Germinal center (tissue), 1 donor: Measurements from ENCODE around the gene CACNA2D4.
"Not testable (repeated sequence)": the region's sequence is repeated elsewhere in the genome, so short reads cannot be mapped to it uniquely, and the experiment has no call there.

Experiments
- DNase-seq: peaks from one replicate; pipeline ENCODE4 v3.0.0; 2012; ENCODE audit warnings: mixed read lengths, low spot score

Gene CACNA2D4, protein sequence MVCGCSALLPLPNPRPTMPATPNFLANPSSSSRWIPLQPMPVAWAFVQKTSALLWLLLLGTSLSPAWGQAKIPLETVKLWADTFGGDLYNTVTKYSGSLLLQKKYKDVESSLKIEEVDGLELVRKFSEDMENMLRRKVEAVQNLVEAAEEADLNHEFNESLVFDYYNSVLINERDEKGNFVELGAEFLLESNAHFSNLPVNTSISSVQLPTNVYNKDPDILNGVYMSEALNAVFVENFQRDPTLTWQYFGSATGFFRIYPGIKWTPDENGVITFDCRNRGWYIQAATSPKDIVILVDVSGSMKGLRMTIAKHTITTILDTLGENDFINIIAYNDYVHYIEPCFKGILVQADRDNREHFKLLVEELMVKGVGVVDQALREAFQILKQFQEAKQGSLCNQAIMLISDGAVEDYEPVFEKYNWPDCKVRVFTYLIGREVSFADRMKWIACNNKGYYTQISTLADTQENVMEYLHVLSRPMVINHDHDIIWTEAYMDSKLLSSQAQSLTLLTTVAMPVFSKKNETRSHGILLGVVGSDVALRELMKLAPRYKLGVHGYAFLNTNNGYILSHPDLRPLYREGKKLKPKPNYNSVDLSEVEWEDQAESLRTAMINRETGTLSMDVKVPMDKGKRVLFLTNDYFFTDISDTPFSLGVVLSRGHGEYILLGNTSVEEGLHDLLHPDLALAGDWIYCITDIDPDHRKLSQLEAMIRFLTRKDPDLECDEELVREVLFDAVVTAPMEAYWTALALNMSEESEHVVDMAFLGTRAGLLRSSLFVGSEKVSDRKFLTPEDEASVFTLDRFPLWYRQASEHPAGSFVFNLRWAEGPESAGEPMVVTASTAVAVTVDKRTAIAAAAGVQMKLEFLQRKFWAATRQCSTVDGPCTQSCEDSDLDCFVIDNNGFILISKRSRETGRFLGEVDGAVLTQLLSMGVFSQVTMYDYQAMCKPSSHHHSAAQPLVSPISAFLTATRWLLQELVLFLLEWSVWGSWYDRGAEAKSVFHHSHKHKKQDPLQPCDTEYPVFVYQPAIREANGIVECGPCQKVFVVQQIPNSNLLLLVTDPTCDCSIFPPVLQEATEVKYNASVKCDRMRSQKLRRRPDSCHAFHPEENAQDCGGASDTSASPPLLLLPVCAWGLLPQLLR

DNA sequence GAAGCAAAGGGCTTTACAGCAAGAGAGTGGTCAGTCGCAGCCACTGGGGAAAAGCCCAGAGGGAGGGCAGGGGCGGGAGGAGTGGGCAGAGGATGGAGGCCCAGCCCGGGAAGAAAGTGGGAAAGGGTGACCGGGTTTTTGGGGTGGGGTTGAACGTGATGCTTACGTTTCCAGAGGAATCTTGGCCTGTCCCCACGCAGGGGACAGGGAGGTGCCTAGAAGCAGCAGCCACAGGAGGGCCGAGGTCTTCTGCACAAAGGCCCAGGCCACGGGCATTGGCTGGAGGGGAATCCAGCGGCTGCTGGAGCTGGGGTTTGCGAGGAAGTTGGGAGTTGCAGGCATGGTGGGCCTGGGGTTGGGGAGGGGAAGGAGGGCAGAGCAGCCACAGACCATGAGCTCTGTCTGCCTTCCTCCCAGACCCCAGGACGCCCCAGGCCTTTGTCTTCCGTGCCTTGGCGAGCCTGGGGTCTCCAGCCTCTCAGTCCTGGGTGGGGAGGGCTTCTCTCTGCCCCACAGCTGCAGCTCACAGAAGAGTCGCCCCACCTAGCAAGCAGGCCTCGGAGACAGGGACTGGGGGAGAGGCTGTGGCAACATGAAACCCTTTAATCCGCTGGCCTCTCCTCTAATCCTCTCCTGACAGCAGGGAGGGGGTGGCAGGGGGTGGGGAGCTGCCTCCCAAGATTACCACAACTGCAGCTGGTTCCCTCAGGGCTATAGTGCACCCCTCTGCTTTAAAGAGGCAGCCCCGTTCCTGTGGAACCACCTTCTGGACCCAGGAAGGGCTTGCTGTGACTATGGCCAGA lies at the start of gene CACNA2D4:
Gene CACNA2D4, minus strand, starts transcription at position 572 of the 803 bp plus-strand sequence. Its CDS starts 179 bp downstream, at position 393.
- DNase-seq, result peak; percentile 2

DNA sequence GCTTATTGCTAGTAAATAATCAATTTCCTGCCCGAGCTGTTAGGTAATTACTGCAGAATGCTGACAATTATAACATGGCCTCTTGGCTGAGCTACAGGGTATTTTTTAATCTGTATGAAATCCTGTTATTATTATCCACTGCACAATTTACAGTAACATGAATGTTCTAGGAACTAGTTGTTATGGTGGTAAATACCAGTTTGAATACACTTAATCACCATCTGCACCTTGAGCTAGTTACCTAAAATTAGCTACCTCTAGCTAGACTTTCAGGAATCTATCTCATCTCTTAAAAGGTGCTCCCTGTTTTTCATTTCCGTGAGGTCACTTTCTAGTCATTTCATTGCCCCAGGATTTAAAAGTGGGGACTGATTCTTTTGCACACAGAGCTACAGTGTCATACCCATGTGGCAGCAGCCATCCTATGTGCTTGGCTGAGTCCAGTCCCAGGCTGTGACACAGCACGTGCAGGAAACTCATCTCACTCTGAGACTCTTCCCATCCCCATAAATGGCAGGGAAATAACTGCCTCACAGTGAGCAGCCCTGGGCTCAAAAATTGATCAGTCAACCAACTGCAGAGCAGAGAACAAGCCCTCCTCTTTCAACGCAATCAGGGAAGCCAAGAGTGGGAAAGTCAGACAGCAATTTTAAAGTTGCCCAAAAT lies 48.2 kb upstream of the CACNA2D4 start:
- DNase-seq, result no peak

GRCh38 chr12:1965916-1966315 lies 47.5 kb upstream of the CACNA2D4 start:
- no peak for DNase-seq

DNA sequence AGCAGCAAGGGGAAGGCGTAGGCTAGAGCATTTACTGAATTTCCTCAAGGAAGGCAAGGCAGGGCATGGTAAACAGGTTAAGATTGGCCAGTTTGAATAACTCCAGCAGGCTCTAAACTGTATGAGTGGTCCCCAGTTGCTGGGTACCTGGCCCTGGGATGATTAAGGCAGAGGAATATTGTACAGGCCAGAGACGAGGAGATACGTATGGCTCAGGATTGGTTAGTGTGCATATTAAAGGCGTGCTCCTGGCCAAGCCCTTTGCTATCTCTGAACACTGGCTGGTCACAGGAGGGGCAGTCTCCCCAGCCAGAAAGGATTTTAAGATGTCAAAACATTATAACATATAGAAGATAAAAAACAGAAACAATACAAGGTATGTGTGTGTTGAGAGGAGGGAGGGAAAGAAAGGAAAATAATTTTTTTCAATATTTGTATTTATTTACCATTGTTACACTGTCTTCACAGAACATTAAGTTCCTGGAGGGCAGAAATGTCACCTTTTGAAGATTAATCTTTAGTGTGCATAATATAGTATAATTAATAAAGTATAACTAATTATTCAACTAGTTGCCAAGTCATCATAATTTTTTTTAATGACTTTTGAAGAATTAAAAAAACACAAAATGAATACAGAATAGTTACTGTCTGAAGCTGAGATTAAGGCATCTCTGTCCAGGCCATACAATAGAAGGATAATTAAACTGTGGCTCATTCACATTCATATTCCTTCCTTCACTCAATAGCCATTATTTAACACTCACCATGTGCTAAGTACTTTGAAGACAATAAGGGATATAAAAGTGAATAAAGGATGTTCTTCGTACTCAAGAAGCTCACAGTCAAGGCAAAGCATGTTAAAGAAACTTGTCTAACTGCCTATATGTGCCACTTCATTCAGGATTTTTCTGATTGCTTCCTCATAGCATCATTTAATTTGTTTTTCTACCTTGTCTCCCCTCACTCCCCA lies 43.9 kb upstream of the CACNA2D4 start:
- no peak for DNase-seq

DNA sequence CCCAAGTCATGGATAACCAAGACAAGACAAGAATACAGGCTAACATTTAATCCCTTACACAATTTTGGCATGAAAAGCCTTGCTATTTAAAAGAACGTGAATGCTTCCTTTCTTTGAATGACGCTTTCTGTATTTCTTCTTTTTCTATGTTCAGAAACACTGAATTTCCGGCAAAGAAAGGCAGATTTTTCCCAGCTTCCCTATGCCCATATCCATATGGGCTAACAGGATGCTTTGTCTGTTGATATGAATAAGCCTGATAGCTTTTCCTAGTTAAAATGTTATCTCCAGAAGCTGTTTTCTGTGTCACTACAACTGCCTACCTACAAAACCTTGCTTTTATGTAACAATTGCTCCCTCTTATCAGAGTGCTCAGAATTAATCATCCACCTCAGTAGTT lies 38.3 kb upstream of the CACNA2D4 start:
- DNase-seq, result no peak

GRCh38 chr12:1949771-1950470 lies 31.5 kb upstream of the CACNA2D4 start:
- DNase-seq, result no peak

DNA sequence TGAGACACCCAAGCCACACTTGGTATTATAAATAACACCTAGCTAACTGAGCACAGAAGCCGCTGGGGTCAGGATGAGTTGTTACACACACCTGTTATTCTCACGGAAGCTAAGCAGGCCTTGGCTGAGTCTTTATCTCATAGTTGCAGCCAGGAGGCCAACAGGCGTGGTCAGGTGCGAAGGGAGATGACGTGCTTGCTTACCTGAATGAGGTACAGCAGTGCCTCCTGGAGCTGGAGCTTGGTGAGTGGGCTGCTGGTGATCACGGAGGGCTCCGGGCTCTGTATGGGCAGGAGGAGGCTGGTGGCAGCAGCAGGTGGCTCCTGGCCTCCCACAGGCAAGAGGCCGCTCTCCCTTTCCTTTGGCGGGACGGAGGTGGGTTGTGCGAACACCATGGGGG lies 30.4 kb upstream of the CACNA2D4 start:
- DNase-seq, result no peak

DNA sequence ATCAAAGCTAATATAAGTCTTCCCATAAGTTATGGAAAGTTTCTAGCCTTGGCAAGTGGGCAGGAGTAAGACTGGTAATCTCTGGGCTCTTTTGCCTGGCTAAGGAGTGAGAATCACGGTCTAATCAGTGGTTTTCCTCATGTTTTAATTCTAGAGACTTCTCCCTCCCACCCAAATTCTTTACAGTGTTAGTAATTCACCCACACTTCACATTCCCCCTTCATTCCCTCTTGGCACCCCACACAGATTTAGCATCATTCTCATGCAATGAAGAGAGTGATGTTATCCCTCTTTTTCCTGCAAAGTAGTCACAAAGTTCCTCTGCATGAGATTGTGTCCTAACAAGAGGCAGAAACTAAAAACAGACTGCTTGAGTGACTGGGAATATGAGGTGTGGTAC lies 28.6 kb upstream of the CACNA2D4 start:
- DNase-seq, result no peak

- DNase-seq, result no peak
Observed at GRCh38 chr12:1946296-1946695, 27.8 kb upstream of the CACNA2D4 start.

DNA sequence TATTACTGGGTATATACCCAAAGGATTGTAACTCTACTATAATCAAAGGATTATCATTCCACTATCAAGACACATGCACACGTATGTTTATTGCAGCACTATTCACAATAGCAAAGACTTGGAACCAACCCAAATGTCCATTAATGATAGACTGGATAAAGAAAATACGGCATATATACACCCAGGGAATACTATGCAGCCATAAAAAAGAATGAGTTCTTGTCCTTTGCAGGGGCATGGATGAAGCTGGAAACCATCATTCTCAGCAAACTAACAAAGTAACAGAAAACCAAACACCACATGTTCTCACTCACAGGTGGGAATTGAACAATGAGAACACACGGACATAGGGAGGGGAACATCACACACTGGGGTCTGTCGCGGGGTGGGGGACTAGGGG lies 27.1 kb upstream of the CACNA2D4 start:
- DNase-seq, result not testable (repeated sequence)

DNA sequence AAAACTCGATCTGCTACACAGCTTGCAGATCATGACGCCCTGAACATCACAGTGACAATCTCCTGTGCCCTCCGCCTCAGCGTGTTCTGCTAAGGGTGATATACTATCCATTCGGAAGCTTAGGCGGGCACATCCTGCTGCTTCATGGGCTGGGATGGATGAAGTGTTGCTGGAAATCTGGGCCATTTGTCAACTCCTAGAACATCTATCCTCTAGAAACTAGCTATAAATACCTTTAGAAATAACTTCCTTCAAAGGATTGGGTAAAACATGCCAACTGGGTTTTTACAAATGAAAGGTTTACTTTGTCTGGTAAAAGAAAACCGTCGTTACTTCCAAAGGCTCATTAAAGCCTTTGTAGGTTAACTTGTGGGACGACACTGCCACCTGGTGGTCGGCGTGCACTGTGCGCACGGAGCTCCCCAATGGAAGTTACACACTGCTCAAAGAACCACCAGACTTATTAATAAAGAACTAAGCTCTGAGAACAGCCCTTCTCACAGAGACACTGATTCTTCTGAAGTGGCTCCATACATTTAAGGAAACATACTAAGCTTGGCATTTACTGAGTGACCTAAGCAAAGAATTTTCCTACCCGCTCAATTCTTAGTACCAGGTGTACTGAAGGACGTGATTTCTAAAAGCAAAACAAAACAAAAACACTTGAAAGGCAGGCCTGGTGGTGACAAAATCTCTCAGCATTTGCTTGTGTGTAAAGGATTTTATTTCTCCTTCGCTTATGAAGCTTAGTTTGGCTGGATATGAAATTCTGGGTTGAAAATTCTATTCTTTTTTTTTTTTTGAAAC lies 21.6 kb upstream of the CACNA2D4 start:
- DNase-seq, result peak; percentile 81

DNA sequence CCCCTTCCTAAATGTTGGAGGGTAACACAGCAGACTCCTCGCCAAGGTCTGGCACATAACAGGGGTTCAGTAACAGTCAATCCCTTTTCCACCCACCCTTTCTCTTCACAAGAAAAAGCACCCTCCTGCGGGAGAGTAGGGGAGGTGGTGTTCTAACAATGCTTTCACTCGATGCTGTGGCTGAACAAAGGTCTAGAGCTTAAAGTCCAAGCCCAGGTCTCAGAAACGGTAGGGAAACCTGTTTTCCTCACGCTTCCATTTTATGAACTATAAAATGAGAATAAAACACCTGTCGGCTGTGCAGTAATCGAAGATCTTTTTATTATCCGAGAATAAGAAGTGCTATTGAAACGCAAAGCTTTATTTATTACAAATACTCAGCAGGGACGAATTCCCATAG lies 20.9 kb upstream of the CACNA2D4 start:
- no peak for DNase-seq

- DNase-seq, result no peak
Observed at GRCh38 chr12:1937481-1938224, 19.2 kb upstream of the CACNA2D4 start.

GRCh38 chr12:1936406-1937320 lies 18.2 kb upstream of the CACNA2D4 start:
- DNase-seq, result no peak

DNA sequence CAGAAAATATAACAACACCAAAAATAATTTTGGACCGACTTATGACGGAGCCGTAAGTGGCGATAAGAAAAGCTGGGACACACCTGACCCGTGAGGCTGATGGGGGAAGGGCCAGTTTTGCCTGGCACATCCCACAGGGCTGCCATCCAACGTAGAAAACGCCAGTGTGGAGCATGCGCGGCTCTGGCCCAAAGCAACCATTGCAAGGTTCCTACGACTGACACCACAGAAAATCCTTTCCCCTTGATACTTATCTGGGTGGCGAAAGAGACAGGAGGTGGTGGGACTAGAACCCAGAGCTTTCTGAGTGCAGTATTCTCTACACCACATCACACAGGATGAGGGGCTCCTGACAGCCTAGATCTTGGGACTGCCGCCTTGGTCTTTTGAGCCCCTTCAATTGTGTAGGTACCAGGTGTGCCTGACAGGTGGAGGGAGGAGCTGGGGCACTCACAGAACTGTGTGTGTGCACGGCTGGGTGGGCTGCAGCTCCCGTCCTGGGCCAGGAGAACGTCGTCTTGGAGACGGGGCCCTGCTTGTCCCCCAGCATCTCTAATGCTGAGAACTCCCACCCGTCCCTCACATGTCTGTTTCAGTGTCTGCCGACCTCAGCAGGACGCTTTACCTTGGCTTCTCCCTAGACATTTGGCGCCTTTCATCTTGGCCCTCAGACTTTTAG lies 17.4 kb upstream of the CACNA2D4 start:
- no peak for DNase-seq

DNA sequence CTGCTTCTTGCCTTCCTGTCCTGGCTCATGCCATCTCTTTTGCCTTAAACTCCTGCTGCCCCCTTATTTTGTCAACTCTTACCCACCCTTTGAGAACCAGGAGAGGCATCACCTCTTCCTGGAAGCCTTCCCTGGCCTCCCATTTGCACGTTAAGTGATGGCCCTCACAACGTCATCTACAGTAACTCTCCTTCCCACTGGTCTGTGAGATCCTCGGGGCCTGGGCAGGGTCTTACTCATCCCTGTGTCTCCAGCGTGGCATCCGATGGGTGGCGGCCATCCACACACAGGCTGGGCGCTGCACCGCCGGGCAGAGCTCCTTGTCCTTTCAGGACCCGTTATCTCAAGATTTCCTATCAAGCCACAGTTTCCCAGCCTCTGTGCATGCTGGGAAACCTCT lies 16.8 kb upstream of the CACNA2D4 start:
- no peak for DNase-seq
